Bone marrow (tissue), 2 donors: ENCODE data around the gene RALGPS1.

ENCODE experiments used
- DNase-seq, 2 donors: peaks; one replicate each; lab custom pipeline; 2025; lab: John Stamatoyannopoulos, UW

RALGPS1 gene

DNA sequence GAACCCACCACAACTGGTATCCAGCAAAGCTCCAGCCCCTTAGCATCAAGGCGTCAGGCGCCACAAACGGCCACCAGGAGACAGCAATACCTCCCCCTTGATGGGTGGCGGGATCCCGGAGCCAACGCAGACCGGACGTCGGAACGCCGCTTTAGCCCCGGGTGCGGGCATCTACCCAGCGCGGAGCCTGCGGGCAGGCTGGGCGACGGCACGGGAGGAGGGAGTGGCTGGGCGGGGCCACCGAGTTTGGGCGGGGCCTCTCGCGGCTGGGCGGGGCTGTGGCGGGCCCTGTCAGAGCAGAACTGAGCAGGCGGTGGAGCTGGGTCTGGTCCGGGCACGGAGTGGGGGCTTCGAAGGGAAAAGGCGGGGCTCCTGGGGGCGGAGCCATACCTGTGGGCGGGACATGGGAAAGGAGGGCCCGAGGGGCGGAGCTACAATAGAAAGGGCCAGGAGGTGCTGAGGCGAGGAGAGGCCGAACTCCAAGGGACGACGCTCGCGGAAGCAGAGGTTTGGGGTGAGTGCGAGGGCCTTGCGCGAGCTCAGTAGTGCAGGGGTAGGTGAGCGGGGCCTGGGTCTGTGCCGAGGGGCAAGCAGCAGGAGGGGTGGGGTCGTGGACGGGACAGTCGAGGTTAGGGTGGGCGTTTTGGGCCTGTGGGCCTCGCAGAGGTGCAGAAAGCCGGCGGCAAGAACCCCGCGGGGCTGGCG lies 309.7 kb downstream of the RALGPS1 start:
- DNase-seq = peak in 1 of 2 donors; percentile 87

DNA sequence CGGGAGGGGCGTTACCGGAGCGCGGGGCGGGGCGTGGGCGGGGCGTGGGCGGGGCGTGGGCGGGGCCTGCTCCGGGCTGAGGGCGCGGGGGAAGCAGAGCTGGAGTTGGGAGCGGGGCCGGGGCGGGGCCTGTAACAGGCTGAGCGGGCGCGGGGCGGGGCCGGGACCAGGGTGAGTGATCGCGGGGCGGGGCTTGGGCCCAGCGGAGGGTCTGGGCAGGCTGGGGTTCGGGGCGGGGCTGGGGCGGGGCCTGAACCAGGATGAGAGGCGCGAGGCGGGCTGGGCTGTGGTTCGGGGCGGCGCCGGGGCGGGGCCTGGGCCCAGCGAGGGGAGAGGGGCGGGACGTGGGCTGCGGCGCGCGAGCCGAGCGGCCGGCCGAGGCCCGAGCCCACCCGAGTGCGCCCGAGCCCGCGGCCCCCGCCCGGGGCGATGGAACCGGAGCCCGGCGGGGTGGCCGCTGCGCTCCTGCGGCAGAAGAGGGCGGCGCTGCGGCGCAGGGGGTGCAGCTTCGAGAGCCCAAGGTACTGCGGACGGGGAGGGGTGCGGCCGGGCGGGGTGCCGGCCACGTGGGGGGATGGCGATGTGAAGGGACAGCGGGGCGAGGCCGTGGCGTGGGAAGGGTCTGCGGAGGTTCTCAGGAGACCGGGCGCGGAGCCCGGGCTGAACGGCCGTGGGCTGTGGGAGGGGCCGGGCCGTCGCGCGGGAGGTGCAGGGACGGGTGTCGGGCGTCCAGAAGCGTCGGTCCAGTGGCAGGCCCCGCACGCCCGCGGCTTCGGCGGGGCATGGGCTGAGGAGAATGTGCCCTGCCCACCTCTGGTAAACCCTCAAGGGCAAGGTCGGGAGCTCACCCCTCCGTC lies 310.5 kb downstream of the RALGPS1 start:
- peak; percentile 61 to 88 for DNase-seq

DNA sequence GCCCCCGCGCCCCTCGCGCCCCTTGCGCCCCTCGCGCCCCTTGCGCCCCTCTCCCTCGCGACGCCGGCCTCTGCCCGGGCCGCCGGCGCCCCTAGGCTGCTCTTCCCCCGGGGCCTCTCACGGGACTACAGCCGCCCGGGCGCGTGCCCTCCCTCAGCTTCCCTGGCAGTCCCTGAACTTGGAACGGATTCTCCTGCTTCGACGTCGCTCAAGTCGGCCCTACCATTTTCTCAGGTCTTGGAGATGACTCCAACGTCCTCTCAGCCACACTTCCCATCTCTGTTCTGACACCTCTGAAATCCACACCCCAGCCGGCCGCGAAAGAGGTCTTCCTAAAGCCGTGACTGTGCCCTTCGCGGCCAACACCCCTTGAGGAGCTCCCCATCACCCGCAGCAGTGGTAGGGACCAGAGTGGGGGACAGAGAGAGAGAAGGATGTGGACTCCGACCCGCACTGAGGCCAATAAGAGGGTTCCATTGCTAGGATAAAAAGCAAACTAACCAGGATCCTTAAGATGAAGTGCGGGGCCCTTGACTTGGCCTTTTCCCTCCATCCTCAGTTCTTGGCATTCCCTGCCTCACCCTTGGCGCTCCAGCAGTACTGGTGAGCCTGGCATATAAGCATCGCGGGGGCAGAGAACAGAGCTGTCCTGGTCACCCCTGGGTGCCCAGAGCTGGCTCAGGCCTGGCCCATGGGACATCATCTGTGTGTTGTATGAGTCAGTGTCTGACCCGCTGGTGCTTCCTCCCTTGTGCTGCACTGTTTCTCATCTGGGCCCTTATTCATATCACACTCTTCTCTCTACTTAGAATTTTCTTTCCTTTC lies 311.4 kb downstream of the RALGPS1 start:
- DNase-seq = no peak

GRCh38 chr9:127229691-127230417 lies 315.3 kb downstream of the RALGPS1 start:
- no peak for DNase-seq

- no peak for DNase-seq
Observed at GRCh38 chr9:127231666-127232065, 317.1 kb downstream of the RALGPS1 start.

GRCh38 chr9:127232833-127233549 lies 318.4 kb downstream of the RALGPS1 start:
- no peak for DNase-seq

DNA sequence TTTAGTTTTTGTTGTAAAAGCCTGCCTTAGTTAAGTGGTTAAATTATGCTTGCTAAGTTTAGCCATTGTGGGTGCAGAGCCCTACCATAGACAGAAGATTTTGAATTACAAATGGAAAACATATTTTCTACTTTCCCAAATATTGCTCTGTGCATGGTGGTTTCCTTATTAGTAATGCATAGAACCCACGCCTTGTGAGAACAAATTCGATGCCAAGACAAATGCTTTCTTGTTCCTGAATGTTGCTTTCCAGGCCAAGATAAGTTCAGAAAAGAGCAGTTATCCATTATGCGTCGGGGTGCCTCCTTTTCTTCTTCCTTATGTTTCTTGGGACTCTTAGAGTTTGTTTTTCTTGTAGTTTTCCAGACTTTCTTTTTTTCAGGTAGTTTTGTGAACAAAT lies 319.0 kb downstream of the RALGPS1 start:
- no peak for DNase-seq

GRCh38 chr9:127233989-127234388 lies 319.4 kb downstream of the RALGPS1 start:
- DNase-seq = no peak

DNA sequence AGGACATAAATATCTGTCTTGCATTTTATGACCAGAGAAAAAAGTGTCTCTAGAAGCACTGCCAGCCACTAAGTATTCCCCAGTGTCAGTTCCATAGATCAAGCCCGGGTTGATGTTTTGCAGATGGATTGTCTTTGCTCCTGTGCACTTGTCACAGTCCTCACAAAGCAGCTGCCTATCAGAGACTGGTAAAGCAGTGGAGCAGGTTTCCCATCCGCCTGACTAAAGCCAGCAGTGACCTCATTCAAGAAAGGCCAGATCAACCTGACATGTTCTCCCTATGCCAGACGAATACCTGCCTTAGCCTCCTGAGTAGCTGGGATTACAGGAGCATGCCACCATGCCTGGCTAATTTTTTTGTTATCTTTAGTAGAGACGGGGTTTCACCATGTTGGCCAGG lies 323.2 kb downstream of the RALGPS1 start:
- no peak for DNase-seq

DNA sequence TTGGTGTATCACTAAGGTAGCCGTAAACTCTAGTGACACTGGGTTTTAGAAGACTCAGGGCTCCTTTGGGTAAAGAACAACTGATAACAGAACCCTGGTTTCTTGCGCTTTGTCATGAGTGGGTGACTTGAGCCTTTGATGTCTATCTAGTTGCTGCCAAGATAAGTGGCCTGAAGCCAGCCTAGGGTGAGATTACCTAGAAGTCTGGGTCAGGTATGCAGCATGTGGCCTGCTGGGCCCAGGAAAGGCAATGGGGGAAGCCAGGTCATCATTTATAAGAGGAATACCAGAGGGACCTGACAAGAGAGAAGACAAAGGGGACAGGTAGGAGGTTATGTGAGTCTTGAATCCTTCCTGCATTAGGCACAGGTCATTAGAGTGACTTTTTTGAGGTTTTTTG lies 326.8 kb downstream of the RALGPS1 start:
- DNase-seq = no peak

GRCh38 chr9:127244609-127245601 lies 330.3 kb downstream of the RALGPS1 start:
- DNase-seq = peak; percentile 66 to 87

- no peak for DNase-seq
Observed at GRCh38 chr9:127245637-127246164, 331.1 kb downstream of the RALGPS1 start.

DNA sequence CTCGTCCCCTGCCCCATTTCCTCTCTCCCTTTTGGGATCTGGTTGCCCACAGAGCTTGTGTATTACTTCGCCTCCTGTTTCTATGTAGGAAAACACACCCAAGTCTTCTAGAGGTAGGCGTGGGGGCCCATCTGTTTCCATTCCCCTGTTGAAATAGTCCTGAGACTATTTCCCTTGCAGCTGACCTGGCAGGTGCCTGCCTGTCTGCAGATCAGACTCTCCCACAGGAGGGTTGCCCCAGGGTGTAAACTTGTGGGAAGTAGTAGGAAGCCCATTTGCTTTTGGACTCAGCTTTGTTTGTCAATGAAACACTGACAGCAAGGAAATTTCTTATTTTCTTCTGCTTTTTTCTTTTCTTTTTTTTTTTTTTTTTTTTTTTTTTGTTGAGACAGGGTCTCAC lies 333.7 kb downstream of the RALGPS1 start:
- no peak for DNase-seq

- no peak for DNase-seq
Observed at GRCh38 chr9:127249877-127250276, 335.3 kb downstream of the RALGPS1 start.

DNA sequence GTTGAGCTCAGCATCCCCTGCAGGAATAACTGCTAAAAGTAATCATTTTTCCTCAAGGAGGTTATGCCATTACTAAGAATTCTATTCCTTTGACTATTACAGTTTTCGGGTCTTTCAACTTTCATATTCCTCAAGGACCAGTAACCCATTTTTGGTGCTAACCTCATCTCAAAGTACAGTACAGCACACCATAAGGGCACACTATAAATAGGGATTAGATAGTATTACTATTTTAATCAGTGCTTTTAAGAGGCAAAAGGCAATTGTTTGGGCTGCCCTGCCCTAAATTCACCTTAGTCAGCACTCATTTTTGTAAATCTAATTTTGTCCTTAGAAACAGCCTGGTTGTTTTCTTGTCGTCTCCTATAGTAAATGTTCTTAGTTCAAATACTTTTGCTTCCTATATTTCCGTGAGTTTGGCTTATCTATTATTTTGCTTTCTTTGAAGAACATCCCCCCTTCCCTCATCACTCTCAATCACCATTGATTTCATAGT lies 336.4 kb downstream of the RALGPS1 start:
- no peak for DNase-seq

GRCh38 chr9:127252410-127253318 lies 338.1 kb downstream of the RALGPS1 start:
- DNase-seq = no peak

GRCh38 chr9:127253446-127253845 lies 338.9 kb downstream of the RALGPS1 start:
- DNase-seq = no peak

- no peak for DNase-seq
Observed at GRCh38 chr9:127255692-127256091, 341.1 kb downstream of the RALGPS1 start.
